WTC11 (cell line): ENCODE results near the gene LHFPL6.

ENCODE experiments used
- IRF2 ChIP-seq: sonication (generic); formaldehyde crosslinking; IDR thresholded peaks from 2 replicates; pipeline ENCODE4 v1.8.0; 2022; ENCODE audit warnings: low read depth, missing genetic modification reagents, borderline replicate concordance
- NR2C2 ChIP-seq: sonication (generic); formaldehyde crosslinking; IDR thresholded peaks from 2 replicates; pipeline ENCODE4 v1.8.0; 2022; ENCODE audit warnings: mild to moderate bottlenecking, missing genetic modification reagents
- SP1 ChIP-seq: sonication (generic); formaldehyde crosslinking; conservative IDR thresholded peaks from 2 replicates; pipeline ENCODE4 v1.8.1; 2022; ENCODE audit warnings: missing genetic modification reagents
- TF ChIP-seq, protein P1 (sequence below): fragments of 200-600 bp; IDR thresholded peaks from 2 replicates; pipeline ENCODE4 v1.8.0; 2022; ENCODE audit warnings: antibody characterized with exemption
- TF ChIP-seq, protein P2 (sequence below): sonication (generic); formaldehyde crosslinking; IDR thresholded peaks from 2 replicates; pipeline ENCODE4 v1.8.0; 2022; ENCODE audit warnings: mild to moderate bottlenecking, missing genetic modification reagents

DNA sequence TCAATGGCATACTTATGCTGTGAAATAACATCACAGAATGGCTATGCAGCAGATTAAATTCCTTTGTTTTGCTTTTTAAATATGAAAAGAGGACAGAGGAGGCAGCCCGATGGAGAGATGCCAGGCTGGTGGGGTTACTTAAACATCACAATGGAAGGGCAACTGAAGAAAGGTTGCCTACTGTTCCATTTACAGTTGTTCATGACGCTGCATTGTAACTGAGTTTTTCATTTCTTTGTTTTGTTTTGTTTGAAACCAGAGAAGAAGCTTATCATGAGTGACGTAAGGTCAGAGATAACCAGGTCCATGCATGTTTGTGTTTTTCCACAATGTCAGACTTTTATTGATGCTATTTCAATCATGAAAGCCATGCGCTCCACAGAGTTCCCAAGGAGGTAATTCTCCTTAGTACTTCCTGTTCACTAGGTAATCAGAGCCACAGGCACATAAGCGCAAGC is 273.8 kb downstream of the LHFPL6 start:
- TF ChIP-seq, protein P1, sequence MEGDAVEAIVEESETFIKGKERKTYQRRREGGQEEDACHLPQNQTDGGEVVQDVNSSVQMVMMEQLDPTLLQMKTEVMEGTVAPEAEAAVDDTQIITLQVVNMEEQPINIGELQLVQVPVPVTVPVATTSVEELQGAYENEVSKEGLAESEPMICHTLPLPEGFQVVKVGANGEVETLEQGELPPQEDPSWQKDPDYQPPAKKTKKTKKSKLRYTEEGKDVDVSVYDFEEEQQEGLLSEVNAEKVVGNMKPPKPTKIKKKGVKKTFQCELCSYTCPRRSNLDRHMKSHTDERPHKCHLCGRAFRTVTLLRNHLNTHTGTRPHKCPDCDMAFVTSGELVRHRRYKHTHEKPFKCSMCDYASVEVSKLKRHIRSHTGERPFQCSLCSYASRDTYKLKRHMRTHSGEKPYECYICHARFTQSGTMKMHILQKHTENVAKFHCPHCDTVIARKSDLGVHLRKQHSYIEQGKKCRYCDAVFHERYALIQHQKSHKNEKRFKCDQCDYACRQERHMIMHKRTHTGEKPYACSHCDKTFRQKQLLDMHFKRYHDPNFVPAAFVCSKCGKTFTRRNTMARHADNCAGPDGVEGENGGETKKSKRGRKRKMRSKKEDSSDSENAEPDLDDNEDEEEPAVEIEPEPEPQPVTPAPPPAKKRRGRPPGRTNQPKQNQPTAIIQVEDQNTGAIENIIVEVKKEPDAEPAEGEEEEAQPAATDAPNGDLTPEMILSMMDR: no peak
- no peak for TF ChIP-seq NR2C2
- TF ChIP-seq SP1 (CRISPR knock-in tag): no peak
- no peak for TF ChIP-seq IRF2 (CRISPR knock-in tag)
- TF ChIP-seq, protein P2, sequence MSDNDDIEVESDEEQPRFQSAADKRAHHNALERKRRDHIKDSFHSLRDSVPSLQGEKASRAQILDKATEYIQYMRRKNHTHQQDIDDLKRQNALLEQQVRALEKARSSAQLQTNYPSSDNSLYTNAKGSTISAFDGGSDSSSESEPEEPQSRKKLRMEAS: no peak
